Smooth muscle cell (in vitro differentiated cells): ENCODE results near the gene RBFOX2. TPM values are rescaled to one million over a fixed set of nuclear protein-coding genes. Genes with fewer than 3 reads are reported as not detected.

Experiments used
- DNase-seq: peaks from one replicate; lab custom pipeline; 2025; ENCODE audit not compliant: unreplicated experiment; lab: John Stamatoyannopoulos, UW
- H2AFZ ChIP-seq: fragments of 200-600 bp; sonication (generic); 2 replicates; pipeline ENCODE4 v1.6.0; 2016; ENCODE audit warnings: antibody characterized with exemption, low read depth, mild to moderate bottlenecking
- H3F3A ChIP-seq: fragments of 200-600 bp; sonication (generic); 2 replicates; pipeline ENCODE4 v1.6.0; 2017; ENCODE audit warnings: antibody characterized with exemption, low read depth
- H3K27ac ChIP-seq: fragments of 200-600 bp; sonication (generic); 2 replicates; pipeline ENCODE4 v1.5.1; 2016; ENCODE audit warnings: low read depth, mild to moderate bottlenecking
- H3K27me3 ChIP-seq: fragments of 200-600 bp; sonication (generic); 2 replicates; pipeline ENCODE4 v1.6.1; 2016; ENCODE audit warnings: low read depth, mild to moderate bottlenecking
- H3K36me3 ChIP-seq: fragments of 200-600 bp; sonication (generic); 2 replicates; pipeline ENCODE4 v1.5.1; 2016; ENCODE audit warnings: low read depth
- H3K4me1 ChIP-seq: fragments of 200-600 bp; sonication (generic); 2 replicates; pipeline ENCODE4 v1.5.1; 2016; ENCODE audit warnings: low read depth
- H3K4me2 ChIP-seq: fragments of 200-600 bp; sonication (generic); 2 replicates; pipeline ENCODE4 v1.6.0; 2016; ENCODE audit warnings: mild to moderate bottlenecking
- H3K4me3 ChIP-seq: fragments of 200-600 bp; sonication (generic); 2 replicates; pipeline ENCODE4 v1.5.1; 2016; ENCODE audit warnings: mild to moderate bottlenecking
- H3K79me2 ChIP-seq: fragments of 200-600 bp; sonication (generic); 2 replicates; pipeline ENCODE4 v1.6.0; 2016; ENCODE audit warnings: low read depth, mild to moderate bottlenecking
- H3K9ac ChIP-seq: fragments of 200-600 bp; sonication (generic); 2 replicates; pipeline ENCODE4 v1.6.0; 2016; ENCODE audit warnings: low read depth
- H3K9me3 ChIP-seq: fragments of 200-600 bp; sonication (generic); replicated peaks from 2 replicates; pipeline ENCODE4 v1.5.1; 2016; ENCODE audit warnings: low read depth
- H4K20me1 ChIP-seq: fragments of 200-600 bp; sonication (generic); 2 replicates; pipeline ENCODE4 v1.6.0; 2016; ENCODE audit warnings: low read depth
- WGBS: methylation state at CpG from one replicate; pipeline ENCODE4 v1.1.7; 2016; ENCODE audit warnings: low lambda C conversion rate; 5-methylcytosine and 5-hydroxymethylcytosine counted together
- polyA plus RNA-seq: library from polyadenylated mRNA; unstranded; fragments of >200 nt; fragmentation: Nextera tagmentation; extraction: Ambion mirVana; gene quantifications from 2 replicates; pipeline ENCODE4 v1.2.1, GENCODE V29; 2016
- total RNA-seq: library from RNA; depleted of rRNA; stranded (reverse); fragments of >200 nt; gene quantifications from 2 replicates; pipeline ENCODE4 v1.2.3, GENCODE V29; 2014
- TF ChIP-seq, protein P1 (sequence below): fragments of 200-600 bp; sonication (generic); IDR thresholded peaks from 2 replicates; pipeline ENCODE4 v1.5.1; 2017; ENCODE audit warnings: borderline replicate concordance, mild to moderate bottlenecking, antibody characterized with exemption; ENCODE audit not compliant: insufficient read depth, poor library complexity, severe bottlenecking

The RBFOX2 gene
- total and polyA plus RNA-seq, 2 experiments from 2014 or later: 128 to 144 TPM

DNA sequence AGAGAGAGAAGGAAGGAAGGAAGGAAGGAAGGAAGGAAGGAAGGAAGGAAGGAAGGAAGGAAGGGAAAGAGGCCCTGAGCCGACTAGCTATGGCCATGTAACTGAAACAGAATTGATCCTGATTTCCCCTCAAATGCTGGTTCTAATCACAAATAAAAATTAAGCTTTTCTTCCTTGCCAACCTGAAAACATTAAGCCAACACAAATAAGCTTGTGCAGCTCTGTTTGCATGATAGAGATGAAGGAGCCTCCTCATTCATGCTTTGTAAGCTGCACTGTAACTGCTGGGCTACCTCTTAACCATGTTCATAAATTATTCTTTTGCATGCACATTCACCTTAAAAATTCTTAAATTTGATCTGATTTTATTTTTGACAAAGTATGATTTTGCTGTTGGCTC, 338.6 kb downstream of the RBFOX2 start:
- no peaks in the 10 kb centered on the region for H3K4me1 ChIP-seq
- no peaks in the 10 kb centered on the region for H3K36me3 ChIP-seq
- no peak for DNase-seq
- no peak overlapping the region for H3K4me2 ChIP-seq
- H2AFZ ChIP-seq: no peak overlapping the region
- no peaks in the 10 kb centered on the region for H3K9me3 ChIP-seq
- H3K27me3 ChIP-seq: no peaks in the 10 kb centered on the region
- no peak overlapping the region for H3K9ac ChIP-seq
- H3F3A ChIP-seq: no peaks in the 10 kb centered on the region
- H3K4me3 ChIP-seq: no peak overlapping the region
- TF ChIP-seq, protein P1, sequence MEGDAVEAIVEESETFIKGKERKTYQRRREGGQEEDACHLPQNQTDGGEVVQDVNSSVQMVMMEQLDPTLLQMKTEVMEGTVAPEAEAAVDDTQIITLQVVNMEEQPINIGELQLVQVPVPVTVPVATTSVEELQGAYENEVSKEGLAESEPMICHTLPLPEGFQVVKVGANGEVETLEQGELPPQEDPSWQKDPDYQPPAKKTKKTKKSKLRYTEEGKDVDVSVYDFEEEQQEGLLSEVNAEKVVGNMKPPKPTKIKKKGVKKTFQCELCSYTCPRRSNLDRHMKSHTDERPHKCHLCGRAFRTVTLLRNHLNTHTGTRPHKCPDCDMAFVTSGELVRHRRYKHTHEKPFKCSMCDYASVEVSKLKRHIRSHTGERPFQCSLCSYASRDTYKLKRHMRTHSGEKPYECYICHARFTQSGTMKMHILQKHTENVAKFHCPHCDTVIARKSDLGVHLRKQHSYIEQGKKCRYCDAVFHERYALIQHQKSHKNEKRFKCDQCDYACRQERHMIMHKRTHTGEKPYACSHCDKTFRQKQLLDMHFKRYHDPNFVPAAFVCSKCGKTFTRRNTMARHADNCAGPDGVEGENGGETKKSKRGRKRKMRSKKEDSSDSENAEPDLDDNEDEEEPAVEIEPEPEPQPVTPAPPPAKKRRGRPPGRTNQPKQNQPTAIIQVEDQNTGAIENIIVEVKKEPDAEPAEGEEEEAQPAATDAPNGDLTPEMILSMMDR: no peak
- 84% methylated on average over 1 of the region's 1 CpG for WGBS
- H4K20me1 ChIP-seq: no peaks in the 10 kb centered on the region
- H3K79me2 ChIP-seq: no peaks in the 10 kb centered on the region
- H3K27ac ChIP-seq: no peak overlapping the region

DNA sequence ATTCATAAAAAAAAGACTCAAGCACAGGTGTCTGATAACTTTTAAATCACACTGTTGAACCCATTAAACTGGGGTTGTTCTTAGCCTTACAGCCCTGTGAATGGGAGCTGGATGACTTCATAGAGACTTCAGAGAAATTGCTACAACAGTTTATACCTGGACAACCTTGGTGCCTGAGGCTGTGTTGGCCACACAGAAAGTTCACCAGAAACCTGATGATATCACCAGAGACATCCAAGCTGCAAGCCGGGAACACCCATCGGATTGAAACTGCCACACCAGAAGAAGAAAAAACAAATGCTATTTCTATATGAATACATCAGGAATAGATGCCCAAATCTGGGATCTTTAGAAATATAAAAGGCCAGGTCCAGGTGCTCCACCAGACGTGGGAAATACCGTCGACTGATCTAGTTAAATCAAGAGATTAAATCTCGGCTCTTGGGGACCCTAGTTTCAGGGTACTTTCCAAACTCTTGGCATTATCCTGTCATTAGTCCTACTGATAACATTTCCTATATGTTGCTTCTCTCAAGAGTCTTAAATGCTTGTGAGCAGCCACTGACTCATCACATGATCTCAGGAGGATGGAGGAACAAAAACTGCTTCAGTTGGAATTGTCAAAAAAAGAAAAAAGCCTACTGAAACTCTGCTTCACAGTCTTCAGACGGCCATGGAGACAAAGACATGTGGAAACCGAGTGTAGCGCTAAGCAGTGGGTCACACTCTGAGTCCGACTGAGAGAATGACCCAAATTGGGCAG, 339.5 kb downstream of the RBFOX2 start:
- Histone ChIP-seq H3K4me2 (no peak overlapping the region), H3K4me1 (no peaks in the 10 kb centered on the region), H3K4me3 (no peak overlapping the region), H3K9me3 (no peaks in the 10 kb centered on the region), H2AFZ (no peak overlapping the region), H3K27ac (peak overlapping the region; percentile 14), H3K9ac (no peak overlapping the region), H3K36me3 (no peaks in the 10 kb centered on the region), H3K79me2 (no peaks in the 10 kb centered on the region), H4K20me1 (no peaks in the 10 kb centered on the region), H3F3A (no peaks in the 10 kb centered on the region), H3K27me3 (no peaks in the 10 kb centered on the region)
- DNase-seq: no peak
- 54% methylated on average over 10 of the region's 10 CpGs for WGBS
- TF ChIP-seq, protein P1: no peak

Other genes starting within 250 kb of the RBFOX2 start
- 0.40 TPM in 1 of 2 replicates, not detected in the other for gene APOL3, start 131.9 kb upstream of the RBFOX2 start, total RNA-seq
- gene APOL3, start 131.9 kb upstream of the RBFOX2 start, polyA plus RNA-seq: 0.24 TPM in 1 of 2 replicates, not detected in the other
- gene APOL4, start 173.0 kb upstream of the RBFOX2 start, total RNA-seq: 0.40 and 0.45 TPM in 2 replicates
- 0.97 TPM in 1 of 2 replicates, not detected in the other for gene APOL4, start 173.0 kb upstream of the RBFOX2 start, polyA plus RNA-seq
- 12.2 and 14.7 TPM in 2 replicates for gene APOL2, start 210.7 kb upstream of the RBFOX2 start, total RNA-seq
- 8.0 and 9.2 TPM in 2 replicates for gene APOL2, start 210.7 kb upstream of the RBFOX2 start, polyA plus RNA-seq
- not detected in 2 replicates for gene APOL1, start 224.3 kb upstream of the RBFOX2 start, total RNA-seq
- gene APOL1, start 224.3 kb upstream of the RBFOX2 start, polyA plus RNA-seq: 0.62 and 4.9 TPM in 2 replicates